Globus pallidus (tissue), 1 donor: ENCODE data around the gene SCG3.
A peak's percentile ranks its signal among the peaks of the same experiment; 100 is the strongest.

Experiments used
- DNase-seq: peaks from one replicate; pipeline ENCODE4 v3.0.0-alpha.2; 2015; ENCODE audit warnings: low spot score

SCG3 gene

DNA sequence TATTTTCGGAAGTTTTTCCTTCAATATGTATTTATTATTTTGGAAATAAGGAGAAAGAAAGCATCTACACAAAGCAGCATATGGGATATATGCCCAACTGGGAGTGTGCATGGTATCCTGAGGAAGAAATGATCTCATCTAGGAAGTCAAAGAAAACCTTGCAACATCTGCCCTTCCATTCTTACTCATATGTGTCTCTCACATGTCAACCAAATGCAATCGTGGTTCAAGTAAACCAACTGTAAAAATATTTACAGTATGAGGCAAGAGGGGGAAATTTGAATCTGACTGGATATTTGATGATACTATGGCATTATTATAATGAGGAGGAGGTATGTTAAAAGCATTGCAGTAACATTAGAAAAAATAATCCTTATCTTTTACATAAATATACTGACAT lies 3.2 kb upstream of the SCG3 start:
- DNase-seq = no peak

DNA sequence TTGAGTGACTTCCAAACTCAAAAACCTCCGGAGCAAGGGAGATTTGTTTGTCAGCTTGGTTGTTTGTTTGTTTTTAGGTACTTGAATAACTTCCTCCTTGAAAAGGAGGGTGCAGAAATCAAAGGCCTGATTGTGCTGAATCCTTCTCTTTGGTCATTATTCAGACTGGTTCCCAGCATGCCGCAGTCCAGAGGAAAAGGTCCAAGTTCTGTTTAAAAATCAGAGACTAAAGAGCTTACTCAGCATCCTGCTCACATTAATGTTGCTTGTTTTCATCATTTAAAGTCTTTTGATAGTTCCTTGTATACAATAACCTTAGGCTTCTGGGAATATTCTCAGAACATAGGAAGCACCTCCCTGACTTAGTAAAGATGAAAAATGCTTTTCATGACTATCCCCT lies 982 bp upstream of the SCG3 start:
- DNase-seq = peak; percentile 57

DNA sequence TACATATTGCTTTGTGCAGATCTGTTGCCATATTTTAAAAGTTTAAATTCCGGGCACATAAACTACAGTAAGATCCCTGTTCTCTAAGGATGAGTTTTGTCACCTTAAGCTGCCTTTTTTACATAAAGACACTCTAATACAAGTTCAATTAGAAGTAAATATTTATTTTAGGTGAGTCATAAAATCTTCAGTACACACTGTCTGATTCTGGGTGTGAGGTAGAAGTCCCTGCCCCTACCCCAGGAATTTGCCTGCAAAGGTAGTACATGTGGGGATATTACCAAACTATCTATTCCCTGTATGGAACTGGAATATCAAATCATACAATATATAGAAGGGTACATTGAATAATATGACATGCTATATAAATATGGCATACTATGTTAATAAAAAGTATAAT lies 6.3 kb downstream of the SCG3 start:
- DNase-seq = no peak

DNA sequence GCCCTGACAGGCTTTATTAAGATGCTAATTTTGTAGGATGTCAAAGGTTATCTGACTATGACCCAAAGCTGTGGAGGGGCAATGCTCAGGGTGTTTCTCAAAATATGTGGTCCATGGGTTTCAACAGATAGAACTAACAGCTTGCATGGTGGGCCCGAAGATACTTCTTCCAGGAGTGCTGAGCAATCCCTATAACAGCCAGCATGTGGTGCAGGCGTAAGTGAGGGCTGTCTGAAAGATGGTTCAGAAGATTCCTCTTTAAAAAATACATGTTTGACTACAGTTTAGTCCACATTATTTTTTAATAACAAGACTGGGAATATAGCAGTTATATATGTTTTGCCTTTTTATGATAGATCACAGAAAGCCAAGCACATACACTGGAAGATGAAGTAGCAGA lies 7.6 kb downstream of the SCG3 start:
- no peak for DNase-seq

DNA sequence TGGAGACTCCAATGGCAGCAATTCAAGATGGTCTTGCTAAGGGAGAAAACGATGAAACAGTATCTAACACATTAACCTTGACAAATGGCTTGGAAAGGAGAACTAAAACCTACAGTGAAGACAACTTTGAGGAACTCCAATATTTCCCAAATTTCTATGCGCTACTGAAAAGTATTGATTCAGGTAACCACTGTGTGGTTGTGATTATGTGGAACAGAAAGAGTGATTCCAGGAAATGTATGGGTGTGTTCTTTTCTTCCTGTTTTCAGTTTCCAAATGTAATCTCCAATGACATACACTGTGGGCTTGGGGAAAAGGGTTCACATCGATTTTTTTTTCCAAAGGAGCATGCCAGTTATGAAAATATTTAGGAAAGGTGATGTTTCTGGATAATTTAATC lies 10.9 kb downstream of the SCG3 start:
- no peak for DNase-seq

DNA sequence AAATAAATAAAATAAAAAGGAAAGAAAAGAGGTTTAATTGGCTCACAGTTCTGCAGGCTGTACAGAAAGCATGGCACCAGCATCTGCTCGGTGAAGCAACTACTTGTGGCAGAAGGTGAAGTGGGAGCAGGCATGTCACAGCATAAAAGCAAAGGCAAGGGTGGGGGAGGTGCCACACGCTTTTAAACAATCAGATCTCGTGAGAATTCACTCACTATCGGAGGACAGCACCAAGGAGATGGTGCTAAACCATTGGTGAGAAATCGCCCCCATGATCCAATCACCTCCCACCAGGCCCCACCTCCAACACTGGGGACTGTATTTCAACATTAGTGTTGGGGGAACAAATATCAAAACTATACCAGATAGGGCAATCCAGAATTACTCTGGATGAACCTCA lies 15.3 kb downstream of the SCG3 start:
- DNase-seq = no peak

DNA sequence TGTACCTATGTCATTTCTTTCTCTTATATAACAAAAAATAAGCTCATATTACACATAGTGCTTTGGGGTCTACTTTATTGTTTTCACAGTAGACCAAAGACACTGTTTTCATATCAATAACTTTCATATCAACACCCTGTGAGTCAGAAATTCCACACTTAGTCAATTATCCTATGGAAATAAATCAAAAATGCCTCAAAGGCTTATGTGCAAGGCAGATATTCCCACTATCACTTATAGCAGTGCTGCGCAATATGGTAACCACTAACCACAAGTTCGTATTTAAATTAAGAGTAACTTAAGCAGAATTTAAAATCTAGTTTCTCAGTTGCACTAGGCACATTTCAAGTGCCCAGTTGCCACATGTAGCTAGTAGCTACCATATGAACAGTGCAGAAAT lies 15.9 kb downstream of the SCG3 start:
- no peak for DNase-seq

DNA sequence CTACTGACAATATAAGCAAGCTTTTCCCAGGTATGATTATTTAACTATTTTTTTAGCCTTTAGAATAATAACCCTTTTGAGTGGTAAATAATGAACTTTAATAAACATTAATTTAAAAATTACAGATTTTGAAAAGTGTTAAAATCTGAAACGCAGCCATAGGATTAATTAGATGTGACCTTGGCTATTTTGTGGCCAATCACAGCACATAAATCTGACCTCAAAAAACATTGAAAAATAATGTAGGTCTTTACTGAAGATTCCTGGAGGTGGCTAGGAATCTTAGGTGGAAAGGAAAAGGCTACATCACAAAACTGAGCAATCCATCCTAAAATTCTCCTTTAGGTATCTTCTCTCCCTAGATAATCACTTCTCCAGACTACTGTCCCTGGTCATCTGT lies 18.1 kb downstream of the SCG3 start:
- DNase-seq = no peak

DNA sequence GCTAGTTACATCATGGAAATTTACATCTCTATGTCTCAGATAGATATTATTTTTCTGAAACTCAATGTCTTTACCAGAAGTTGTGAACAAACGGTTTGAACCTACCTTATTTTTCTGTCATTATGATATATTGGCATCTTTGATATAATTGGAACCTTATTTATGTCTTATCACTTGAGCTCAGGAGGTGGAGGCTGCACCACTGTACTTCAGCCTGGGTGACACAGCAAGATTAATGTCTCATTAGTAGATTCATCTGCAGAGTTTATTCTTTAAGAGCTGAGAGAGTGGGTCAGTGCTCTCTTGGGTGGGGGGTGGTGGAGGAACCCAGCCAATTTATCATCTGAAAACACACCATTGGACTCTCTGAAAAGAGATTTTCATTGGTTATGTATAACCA lies 21.4 kb downstream of the SCG3 start:
- DNase-seq = no peak

DNA sequence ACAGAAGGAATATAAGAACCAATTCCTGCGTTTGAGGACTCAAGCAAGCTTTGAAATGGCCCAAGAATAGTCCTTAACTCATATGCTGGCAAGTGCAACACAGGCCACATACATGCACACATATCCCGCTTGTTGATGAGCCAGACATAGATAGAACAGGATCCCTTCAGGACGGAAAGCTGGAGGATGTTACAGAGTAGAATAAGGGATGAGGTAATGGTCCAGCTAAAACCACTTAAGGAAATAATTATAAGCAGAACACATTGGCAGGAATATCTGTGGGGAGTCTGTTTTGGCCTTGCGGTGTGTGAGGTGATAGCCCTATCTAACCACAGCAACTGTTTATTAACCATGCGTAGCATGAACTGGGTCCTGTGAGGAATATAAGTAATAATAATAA lies 25.0 kb downstream of the SCG3 start:
- DNase-seq = no peak

DNA sequence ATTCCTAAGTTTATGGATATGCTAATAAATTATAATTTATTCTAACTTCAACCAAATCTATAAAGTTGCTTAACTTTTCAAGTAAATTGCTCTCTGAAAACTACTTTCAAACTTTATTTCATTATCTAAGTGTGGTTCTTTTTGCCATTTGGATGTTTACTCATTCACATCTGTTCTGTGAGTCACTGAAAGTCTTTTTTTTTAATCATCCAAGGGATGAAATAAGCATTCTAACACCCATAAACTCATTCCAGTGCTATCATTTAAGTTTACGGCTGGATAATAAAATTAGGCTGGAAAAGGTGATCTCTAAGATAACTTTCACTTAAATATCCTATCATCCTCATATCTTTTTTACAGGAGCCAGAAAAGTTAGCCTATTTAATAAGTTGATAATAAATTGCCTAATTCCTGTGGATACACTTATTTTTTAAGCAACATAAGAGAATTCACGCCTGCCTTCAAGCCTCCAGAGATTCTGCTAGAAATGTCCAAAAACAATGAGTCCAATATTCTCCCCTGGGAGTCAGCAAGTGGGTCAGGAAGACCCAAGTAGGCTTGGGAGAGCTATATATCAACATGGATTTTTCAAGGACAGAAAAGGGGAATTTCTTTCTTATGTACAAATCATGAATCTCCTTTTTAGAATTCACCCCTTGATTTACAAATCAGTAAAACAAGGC lies 25.8 kb downstream of the SCG3 start:
- DNase-seq = no peak

DNA sequence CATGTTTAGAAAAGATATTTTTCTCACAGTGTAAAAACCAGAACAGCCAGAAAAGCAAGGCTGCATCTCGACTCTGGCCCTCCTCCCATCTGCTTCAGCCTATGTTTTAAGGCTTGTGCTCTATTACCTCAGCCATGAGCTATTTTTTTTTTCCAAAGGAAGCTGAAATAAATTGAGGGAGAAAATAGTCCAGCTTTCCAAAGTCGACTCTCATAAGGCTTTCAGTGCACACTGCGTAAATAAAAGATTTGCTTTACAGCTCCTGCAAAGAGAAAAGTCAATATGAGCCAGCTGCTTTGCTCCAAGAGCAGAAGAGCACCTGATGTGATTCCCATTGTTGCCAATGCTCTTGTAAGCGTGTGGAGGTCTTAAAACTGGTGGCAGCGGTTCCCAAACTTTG lies 26.7 kb downstream of the SCG3 start:
- DNase-seq = no peak

DNA sequence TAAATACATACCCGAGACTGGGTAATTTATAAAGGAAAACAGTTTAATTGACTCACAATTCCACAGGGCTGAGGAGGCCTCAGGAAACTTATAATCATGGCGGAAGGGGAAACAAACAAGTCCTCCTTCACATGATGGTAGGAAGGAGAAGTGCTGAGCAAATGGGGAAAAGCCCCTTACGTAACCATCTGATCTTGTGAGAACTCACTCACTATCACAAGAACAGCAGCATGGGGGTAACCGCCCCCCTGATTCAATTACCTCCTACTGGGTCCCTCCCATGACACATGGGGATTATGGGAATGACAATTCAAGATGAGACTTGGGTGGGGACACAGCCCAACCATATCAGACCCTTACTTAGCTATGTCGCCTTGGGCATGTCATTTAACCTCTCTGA lies 27.7 kb downstream of the SCG3 start:
- no peak for DNase-seq

DNA sequence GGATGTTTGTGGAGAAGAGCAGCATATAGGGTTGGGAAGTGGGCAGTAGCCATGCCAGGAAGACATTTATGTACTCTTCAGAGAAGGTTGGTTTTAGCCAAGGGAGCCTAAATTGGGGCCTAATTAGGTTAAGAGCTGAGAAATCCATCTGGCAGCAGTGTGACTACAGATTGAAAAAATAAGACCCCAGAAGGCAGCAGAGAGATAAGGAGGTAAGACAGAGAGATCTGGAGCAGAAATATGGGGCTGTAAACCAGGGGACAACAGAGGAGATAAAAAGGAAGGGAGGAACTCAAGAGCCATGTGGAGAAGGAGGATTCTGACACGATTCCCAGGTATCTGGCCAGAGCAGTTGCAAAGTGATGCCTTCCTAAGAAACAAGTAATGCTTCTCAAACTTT lies 32.9 kb downstream of the SCG3 start:
- DNase-seq = no peak

DNA sequence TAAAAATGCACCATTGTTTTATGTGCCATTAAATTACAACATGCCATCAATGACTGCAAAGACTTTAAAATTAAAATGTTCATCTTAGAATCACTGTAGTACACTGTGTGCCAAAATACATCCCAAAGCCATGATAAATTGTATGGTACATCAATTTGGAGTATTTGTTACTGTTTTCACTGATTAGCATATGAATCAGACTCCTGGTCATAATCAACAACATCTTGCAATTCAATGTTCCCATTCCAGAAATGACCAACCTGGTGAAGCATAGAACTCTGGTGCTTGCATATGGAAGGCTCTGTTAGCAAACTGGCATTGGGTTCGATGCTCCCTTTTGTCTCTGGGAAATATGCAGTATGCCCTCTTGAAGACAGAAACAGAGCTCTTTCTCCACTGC lies 33.6 kb downstream of the SCG3 start:
- no peak for DNase-seq

DNA sequence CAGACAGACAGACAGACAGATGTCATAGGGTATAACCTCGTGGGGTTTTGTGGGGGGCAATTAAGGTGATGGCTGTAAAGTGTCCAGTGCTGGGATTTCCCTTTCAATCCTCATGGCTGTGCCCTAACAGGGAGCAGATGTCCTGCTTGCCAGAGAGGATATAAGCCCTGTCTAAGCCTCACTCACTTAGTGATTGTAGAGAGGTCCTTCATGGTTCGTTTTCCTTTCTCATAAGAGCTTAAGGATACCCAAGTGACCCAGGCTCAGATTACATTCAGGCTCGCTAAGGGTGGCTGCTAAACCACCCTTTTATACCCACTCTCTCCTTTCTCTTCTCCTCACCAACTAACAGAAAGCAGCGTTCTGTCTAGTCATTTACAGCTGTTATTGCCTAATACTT lies 36.9 kb downstream of the SCG3 start:
- no peak for DNase-seq

DNA sequence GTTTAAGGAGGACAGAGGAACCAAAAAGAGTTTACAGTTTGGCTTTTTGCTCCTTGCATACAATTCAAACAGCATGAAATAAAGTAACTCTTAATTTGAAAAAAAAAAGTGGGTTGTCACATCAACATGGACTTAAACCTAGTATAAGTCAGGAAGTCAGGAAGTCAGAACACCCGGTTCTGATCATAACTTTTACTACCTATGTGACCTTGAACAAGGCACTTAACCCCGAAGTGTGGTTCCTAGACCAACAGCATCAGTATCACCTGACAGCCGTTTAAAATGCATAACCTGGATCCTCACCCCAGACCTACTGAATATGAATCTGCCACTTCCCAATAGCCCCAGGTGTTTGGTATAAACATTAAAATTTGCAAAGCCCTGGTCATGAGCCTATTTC lies 37.4 kb downstream of the SCG3 start:
- no peak for DNase-seq

DNA sequence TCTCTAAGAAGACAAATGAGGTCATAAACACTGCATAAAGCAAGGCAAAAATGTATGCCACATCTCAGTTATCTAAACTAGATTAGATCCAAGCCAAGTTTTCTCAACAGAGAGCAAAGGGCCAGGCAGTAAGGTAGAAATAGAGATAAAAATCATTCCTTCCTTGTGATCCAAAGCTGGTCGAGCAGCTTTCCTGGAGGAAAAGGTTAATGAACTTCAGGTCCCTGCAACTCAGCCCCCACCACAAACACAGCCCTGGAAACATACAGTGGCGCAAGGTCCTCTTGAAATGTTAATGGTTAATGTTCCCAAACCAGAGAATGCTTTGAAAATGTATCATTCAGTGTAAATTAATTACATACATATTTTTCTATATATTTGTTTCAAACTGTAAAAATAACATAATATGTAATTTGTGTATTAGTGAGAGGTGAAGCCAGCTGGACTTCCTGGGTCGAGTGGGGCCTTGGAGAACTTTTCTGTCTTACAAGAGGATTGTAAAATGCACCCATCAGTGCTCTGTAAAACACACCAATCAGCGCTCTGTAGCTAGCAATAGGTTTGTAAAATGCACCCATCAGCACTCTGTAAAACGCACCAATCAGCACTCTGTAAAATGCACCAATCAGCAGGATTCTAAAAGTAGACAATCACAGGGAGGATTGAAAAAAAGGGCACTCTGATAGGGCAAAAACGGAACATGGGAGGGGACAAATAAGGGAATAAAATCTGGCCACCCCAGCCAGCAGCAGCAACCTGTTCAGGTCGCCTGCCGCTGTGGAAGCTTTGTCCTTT lies 39.1 kb downstream of the SCG3 start:
- no peak for DNase-seq

DNA sequence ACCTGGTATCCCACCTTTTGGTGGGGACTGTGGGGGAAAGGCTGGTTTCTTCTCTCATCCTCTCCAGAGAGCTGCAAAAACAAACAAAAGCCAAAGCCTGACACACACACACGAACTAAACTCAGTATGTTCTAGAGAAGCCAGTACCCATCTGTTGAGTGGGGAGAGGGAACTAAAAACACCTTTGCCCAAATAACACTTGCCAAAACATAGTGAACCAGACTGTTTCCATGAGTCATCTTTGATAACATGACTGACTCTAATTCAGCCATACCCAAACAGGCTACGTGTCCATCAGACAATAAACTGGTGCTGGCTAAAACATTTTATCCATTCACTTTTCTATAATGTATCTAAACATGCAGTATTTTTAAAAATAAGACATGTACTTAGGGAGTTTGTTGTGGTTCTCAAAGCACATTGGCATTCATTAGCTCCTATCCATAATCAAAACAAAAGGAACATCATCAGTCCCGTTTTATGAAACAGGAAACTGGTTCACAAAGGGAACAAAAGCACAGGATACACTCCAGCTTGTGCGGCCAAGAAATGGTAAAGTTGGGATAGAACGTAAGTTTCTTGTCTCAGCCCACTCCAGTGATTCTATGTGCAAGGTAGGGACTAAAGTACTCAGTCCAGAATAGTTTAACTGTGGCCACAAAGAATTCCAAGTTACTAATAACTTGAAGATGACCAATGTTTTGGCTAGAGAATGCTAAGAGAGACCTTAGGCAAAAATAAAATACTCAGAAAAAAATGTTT lies 40.1 kb downstream of the SCG3 start:
- DNase-seq = no peak

DNA sequence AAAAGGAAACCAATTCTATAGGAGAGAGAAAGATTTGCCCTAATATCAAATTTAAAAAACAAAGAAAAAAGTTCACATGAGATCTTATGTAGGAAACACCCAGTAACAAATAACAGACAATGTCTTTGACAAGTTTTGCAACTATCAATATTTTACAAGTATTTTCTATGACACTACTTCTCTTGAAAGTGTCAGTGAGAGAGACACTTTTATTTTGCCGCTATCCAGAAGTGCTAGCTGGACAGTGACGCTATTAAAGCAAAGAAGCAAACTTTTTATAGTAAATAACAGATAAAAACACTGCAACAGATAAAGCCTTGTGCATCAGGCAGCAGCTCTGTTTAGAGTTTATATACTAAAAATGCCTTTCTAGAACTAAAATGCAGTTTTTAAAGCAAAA lies 42.9 kb downstream of the SCG3 start:
- no peak for DNase-seq

DNA sequence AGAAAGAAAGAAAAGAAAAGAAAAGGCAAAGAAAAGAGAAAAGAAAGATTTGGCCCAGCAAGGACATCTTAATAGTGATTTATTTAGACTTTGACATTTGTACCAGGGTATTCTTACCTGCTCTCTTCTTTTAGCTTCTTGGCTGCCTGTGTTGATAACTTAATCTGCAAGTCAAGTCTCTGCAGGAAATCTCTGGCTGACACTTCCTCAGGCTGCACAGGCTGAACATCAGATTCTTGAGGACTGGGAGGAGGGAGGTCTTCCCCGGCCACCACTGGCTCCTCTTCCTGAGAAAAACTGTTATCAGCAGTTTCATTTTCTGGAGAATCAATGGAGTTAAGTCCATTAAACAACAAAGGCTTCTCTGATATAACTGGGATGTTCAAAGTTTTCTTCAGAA lies 43.4 kb downstream of the SCG3 start:
- DNase-seq = no peak

DNA sequence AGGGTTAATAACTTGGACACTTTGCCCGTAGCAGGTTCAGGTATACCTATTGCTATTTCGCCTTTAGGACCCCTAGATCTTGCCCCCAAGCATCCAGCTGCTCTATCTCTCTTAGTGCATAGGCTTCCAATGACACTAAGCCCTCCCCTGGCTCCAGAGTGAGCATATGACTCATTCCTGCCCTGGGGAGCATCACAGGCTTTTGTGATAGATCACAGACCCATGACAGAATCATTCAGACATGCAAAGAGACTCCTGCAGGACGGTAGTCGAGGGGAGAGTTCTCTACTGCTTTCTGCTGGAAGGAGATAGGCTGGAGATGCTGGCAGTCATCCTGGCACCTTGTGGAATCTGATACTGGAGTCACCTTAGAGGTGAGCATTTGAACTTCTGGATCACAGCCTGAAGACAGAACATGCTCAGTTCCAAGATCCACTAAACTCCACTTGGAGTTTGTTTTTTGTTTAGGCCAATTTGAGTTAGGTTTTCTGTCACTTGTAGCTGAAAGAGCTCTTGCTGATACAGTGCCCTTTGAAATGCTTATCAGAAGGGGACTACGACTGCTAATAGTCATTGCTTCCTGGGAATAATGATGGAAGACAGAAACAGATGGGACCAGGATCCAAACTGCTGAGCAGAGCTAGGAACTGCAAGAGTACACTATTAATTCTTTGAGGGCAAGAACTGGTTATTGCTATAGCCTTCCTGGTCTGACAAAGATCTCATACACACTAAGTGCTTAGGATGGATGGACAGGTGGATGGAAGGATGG lies 45.2 kb downstream of the SCG3 start:
- no peak for DNase-seq
